Glomerular endothelial cell (primary cell): Measurements from ENCODE around the gene PDCD4. TPM values are rescaled to one million over a fixed set of nuclear protein-coding genes. Genes with fewer than 3 reads are reported as not detected.

ENCODE experiments used
- DNase-seq: peaks from one replicate; pipeline ENCODE4 v3.0.0-alpha.2; 2011; ENCODE audit warnings: low read depth, low spot score; ENCODE audit errors: extremely low read depth
- total RNA-seq: library from RNA; depleted of rRNA; stranded (reverse); fragments of >200 nt; gene quantifications from 2 replicates; pipeline ENCODE4 v1.2.3, GENCODE V29; 2015

The PDCD4 gene
- total RNA-seq, 1 donor from 2014 or later, result 56.6 TPM

GRCh38 chr10:110916554-110917346 is 45.0 kb downstream of the PDCD4 start:
- DNase-seq, result no peak

- peak; percentile 54 for DNase-seq
Observed at GRCh38 chr10:110918269-110918642, 46.5 kb downstream of the PDCD4 start.

GRCh38 chr10:110918643-110919348 is 47.1 kb downstream of the PDCD4 start, which contains the start of gene BBIP1:
TSS of gene BBIP1 (minus strand) at chr10:110919180. CDS start at chr10:110918157, 1,023 bp downstream.
- peak; percentile 97 for DNase-seq

DNA sequence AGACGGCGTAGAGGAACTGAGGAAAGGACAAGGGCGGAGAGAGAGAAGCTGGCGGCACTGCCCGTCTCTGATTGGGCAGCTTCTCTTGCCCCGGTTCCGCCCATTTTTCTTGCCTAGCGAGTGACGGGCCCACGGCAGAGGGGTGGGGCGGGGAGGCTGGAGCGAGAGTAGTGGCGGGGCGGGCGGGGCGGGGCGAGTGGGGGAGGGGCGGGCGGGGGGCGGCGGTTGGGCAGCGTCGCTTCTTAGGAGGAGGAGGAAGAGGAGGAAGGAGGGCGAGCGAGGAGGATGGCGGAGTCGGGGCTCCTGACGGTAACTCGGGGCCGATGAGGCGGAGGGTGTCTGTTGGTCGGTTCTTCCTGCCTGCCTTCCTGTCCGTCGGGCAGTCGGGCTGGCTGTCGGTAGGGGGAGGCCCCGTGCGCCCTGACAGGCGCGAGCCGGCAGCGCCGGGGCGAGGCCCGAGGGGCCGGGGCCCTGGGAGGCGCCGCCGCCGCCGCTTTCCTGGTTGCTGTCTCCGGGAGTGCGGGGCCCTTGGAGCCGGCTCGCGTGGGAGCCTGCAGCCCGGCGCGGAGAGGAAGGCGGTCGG is 47.7 kb downstream of the PDCD4 start, which contains the start of gene SHOC2:
TSS of gene SHOC2 (plus strand) at position 256 of the 583 bp plus-strand sequence. CDS start 44,755 bp downstream, outside the sequence.
- no peak for DNase-seq

DNA sequence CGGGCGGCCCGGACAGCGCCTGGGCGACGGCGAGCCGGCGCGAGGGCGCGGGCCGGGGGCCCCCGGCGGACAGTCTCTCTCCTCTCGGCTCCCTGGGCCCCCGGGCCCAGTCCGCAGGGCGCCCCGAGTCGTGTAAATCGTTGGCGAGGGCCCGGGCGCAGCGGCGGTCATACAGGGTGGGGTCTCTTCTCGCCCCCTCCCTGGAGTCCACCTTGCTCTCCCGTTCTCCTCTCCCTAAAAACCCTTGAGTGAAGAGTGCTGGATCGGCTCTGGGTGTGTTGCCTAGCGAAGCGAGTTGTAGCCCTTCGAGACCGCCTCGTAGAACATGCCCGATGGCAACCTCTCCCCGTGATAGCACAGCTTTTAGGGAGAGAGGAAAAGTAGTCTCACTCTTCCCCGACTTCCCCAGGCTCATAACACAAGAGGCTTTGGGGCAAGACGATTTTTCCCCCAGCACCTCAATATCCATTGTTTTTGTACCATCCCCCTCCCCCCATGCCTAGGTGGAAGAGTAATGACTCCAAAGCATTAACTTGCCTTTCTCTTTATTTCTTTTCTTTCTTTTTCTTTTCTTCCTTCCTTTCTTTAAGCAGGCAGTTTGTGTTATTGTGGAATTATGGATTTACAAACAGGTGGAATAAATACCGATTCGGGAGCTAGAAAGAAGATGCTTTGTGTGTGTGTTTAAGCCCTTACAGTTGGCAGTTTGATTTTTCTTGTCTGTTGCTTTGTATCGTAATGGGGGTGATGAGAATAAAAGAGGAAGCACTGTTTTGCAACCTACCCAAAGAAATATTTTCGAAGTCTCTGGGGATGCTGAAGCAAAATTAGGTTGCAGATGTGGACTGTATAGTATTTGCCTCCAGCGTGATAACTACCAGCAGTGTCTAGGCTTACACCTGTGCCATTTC is 48.5 kb downstream of the PDCD4 start:
- no peak for DNase-seq

- no peak for DNase-seq
Observed at GRCh38 chr10:110923856-110924493, 52.2 kb downstream of the PDCD4 start.

GRCh38 chr10:110927461-110927860 is 55.7 kb downstream of the PDCD4 start:
- no peak for DNase-seq

- DNase-seq, result no peak
Observed at GRCh38 chr10:110931769-110932381, 60.1 kb downstream of the PDCD4 start.

DNA sequence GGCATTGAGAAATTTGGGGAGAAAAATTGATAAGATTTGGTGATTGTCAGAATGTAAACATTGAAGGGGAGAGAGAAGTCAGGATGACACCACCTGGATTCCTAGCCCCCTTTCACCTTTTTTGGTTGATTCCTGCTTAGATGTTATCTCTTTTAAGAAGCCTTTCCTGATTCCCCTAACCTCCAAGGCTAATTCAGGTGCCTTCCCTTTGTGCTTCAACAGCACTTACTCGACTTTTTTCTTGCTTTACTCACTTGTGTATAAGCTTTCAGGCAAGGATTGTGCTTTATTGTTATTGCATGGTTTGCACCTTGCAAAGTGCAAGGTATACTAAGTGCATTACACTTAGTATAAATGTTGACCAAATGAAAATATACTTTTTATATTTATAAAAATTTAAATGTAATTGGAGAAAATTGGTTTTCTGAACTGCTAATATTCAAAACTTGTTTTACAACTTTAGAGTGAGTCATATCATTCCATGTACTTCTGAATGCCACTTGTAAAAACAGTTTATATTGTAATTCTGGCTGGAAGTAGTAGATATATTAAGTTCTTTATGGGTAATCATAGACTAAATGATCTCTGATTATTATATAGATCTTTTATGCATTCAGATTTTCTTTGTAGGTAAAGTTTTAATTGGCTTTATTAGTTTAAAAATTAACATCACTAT is 60.9 kb downstream of the PDCD4 start:
- DNase-seq, result no peak

- no peak for DNase-seq
Observed at GRCh38 chr10:110936757-110937156, 65.0 kb downstream of the PDCD4 start.

DNA sequence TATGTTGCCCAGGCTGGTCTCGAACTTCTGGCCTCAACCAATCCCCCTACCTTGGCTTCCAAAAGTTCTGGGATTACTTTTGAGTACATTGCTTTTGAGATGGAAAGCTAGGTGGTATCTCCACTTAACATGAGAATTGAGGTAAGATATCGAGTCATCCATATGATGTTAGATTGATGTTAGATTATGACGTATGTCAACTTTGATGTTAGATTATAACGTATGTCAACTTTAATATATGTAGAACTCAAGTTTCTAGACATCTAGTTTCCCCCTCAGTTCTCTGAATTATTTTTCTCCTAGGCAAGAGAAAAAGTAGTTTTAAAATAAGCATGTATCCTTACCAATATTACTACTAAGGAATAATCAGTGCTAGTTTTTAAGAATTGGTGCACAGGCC is 67.7 kb downstream of the PDCD4 start:
- DNase-seq, result no peak

- DNase-seq, result no peak
Observed at GRCh38 chr10:110944792-110945396, 73.2 kb downstream of the PDCD4 start.

- DNase-seq, result no peak
Observed at GRCh38 chr10:110946496-110946895, 74.8 kb downstream of the PDCD4 start.

DNA sequence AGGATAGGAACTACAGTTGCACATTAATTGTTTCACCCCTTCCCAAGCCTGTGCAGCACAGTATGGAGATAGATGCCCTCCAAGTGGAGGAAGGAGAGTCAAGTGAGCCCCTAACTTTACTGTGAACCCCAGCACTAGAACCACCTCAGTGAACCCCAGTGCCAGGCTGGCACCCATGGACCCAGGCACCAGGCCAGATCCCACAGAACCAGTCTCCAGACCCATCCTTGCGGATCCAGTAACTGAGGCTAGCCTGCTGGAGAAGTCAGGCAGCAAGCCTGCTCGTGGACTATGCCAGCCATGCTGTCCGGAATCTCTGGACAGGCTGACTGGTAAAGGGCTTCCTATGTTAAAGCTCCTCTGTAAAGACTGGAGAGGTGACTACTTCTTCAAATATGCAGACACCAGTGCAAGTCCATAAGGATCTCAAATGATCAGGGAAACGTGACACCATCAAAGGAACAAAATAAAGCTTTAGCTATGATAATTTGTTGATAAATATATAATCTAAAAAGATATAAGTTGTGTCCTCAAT is 75.4 kb downstream of the PDCD4 start:
- DNase-seq, result no peak
